HL-60/S4 treated with retinoic acid at 250 ng/mL for 4 days and 3 days (cell line): ENCODE data around the gene PAN2.

Experiments used
- in situ Hi-C: fragments of 300-500 bp; cut with MboI; formaldehyde crosslinking; loops from 2 replicates; pipeline ENCODE4 v1.7.0; 2022; ENCODE audit warnings: low sequenced_read_pairs

PAN2 gene, protein sequence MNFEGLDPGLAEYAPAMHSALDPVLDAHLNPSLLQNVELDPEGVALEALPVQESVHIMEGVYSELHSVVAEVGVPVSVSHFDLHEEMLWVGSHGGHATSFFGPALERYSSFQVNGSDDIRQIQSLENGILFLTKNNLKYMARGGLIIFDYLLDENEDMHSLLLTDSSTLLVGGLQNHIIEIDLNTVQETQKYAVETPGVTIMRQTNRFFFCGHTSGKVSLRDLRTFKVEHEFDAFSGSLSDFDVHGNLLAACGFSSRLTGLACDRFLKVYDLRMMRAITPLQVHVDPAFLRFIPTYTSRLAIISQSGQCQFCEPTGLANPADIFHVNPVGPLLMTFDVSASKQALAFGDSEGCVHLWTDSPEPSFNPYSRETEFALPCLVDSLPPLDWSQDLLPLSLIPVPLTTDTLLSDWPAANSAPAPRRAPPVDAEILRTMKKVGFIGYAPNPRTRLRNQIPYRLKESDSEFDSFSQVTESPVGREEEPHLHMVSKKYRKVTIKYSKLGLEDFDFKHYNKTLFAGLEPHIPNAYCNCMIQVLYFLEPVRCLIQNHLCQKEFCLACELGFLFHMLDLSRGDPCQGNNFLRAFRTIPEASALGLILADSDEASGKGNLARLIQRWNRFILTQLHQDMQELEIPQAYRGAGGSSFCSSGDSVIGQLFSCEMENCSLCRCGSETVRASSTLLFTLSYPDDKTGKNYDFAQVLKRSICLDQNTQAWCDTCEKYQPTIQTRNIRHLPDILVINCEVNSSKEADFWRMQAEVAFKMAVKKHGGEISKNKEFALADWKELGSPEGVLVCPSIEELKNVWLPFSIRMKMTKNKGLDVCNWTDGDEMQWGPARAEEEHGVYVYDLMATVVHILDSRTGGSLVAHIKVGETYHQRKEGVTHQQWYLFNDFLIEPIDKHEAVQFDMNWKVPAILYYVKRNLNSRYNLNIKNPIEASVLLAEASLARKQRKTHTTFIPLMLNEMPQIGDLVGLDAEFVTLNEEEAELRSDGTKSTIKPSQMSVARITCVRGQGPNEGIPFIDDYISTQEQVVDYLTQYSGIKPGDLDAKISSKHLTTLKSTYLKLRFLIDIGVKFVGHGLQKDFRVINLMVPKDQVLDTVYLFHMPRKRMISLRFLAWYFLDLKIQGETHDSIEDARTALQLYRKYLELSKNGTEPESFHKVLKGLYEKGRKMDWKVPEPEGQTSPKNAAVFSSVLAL

DNA sequence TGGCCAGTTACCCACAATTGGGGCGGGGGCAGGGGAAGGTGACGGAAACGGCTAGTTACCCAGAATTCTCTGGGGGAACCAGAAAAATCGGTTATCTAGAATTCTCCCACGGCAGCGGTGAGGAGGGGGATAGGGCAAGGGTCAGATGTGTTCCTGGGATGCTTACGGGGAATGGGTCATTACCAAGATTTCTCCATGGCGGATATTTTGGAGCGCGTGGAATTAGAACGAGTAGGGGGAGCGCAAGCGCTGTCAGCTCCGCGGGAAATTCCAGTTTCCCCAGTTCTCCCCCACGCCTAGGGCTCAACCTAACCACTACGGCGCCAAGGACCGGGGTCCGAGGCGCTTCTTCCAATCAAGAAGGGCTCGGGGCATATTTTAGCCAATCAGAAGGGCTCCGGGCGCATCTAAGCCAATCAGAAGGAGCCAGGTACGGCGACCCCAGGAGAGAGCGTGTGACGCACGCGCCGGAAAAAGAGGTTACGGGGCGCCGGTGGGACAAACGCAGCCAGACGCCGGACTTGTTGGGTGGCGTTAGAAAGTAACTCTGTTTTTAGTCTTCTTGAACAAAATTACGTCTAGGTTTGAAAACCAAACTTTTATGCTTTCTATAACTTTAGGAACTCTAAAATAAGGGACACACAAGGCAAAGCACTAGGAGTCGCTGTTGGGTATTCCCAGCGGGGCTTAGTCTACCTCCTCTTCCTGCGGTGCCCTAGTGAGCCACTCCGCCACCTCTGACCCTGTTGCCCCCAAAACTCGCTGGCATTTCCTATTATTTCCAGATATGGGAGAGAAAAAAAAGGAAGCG is at the start of gene PAN2:
PAN2 (minus strand) TSS at position 322 of the 811 bp plus-strand sequence. CDS start 906 bp downstream, outside the sequence.
- in situ Hi-C loops = no loop called here

DNA sequence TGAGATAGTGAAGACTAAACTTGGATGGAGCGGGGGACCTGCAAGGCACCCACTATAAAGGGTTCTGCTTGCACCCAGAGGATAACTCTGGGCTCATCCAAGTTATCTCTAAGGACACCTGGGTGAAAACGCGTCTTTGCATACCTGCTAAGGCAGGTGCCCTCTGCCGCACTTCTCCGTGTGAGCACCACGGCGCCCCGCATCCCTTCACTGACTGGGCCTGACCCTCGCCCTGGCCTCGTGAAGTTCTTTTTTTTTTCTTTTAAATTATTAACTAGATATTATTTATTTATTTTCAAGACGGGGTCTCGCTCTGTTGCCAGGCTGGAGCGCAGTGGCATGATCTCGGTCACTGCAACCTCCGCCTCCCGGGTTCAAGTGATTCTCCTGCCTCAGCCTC is 48.8 kb upstream of the PAN2 start:
- in situ Hi-C loops = no loop called here

DNA sequence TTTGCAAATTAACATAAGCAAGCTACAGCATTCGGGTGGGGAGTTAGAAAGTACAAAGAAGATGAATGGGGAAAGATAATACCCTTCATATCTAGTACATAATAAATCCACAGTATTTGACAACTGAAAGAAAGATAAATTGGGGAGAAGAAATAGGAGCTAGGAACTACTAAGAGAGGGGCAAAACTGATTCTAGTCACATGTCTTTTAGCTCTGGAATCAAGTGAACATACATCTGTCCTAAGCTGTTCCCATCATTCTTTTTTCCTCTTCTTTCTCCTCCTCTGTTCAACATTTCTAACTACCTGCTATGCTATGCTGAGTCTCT is 44.2 kb upstream of the PAN2 start:
- in situ Hi-C loops = no loop called here

DNA sequence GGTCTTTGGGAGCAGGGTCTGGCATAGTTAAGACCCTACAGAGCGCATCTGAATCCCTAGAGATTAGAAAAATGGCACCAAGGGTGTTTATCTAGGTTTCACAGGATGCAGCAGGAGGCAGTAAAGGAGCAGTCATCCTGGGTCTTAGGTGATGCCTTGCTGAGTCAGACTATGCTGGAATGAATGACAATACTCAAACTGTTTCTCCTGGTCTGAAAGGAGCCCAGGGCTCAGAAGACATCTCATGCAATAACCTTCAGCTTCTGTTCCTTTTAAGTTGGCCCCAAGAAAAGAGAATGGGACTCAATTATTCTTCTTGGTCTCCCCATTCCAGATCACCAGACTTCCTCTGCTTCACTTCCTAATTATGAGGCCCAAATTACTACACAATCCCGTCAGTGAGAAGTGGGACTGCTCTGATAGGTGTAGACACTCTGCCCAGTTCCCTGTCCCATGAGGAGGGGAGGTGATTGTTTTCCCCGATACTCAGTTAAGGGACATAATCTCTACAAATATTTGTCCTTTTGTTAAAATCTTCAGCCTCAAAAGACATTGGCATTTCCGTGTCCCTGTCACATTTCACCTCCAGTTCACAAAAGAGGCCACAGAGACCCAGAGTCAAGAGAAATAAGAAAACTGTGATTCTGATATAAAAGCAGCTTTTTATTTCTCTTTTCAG is 43.6 kb upstream of the PAN2 start:
- in situ Hi-C loops = no loop called here

DNA sequence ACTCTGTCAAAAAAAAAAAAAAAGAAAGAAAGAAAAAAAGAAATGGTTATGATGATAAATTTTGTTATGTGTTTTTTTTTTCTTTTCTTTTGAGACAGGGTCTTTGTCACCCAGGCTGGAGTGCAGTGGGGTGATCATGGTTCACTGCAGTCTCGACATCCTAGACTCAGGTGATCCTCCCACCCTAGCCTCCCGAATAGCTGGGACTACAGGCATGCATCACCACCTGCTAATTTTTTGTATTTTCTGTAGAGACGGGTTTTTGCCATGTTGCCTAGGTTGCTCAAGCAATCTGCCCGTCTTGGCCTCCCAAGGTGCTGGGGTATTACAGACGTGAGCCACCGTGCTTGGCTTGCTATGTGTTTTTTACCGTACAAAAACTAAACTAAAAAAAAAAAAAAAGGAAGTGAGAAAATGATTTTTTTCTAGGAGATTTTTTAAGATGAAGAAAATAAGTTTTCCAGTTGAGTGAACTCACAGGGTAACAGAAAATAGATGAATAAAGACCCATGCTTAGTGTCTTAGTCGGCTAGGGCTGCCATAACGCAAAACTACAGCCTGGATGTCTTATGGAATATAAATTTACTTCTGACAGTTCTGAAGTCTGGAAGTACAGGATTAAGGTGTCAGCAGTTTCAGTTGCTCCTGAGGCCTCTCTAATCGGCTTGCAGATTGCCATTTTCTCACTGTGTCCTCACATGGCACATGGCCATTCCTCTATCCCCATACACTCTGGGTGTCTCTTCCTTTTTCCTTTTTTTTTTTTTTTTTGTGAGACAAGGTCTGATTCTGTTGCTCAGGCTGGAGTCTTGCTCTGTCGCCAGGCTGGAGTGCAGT is 42.0 kb upstream of the PAN2 start:
- in situ Hi-C loops = no loop called here

DNA sequence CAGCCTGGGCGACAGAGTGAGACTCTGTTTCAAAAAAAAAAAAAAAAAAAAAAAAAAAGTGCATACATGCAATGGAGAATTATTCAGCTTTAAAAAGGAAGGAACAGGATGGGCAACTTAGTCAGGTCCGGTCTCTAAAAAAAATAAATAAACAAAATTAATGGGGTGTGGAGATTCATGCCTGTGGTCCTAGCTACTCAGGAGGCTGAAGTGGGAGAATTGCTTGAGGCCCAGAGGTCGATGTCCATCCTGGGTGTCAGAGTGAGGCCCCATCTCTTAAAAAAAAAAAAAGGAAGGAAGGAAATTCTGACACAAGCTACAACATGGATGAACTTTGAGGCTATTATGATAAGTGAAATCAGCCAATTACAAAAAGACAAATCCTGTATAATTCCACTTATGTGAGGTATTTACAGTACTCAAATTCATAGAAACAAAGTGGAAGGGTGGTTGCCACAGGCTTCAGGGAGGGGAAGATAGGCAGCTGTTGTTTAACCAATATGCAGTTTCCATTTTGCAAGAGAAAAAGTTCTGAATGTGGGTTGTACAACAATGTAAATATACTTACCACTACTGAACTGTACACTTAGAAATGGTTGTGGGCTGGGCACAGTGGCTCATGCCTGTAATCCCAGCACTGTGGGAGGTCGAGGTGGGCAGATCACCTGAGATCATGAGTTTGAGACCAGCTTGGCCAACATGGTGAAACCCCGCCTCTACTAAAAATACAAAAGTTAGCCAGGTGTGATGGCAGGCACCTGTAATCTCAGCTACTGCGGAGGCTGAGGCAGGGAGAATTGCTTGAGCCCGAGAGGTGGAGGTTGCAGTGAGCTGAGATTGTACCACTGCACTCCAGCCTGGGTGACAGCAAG is 41.2 kb upstream of the PAN2 start:
- in situ Hi-C loops = no loop called here

DNA sequence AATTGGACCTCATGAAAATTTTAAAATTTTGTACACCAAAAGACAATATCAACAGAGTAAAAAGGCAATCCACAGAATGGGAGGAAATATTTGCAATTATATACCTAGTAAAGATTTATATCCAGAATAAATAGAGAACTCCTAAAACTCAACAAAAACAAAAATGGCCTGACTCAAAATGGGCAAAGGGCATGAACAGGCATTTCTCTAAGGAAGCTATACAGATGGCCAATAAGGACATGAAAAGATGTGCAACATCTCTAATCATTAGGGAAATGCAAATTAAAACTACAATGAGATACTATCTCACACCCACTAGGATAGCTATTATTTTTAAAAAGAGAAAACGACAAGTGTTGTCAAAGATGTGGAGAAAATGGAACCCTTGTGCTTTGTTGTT is 39.7 kb upstream of the PAN2 start:
- in situ Hi-C loops = no loop called here

DNA sequence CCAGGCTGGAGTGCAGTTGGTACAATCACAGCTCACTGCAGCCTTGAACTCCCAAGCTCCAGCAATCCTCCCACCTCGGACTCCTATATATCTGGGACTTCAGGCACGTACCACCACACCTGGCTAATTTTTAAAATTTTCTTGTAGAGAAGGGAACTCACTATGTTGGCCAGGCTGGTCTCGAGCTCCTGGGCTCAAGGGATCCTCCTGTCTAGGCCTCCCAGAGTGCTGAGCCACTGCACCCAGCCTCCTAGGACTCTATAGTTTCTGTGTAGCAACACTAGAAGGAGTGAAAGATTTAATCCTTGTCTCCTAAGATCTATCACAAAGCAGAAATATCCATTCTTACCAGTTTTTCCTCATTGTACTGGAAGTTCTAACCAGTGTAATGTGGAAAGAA is 33.1 kb upstream of the PAN2 start:
- in situ Hi-C loops = no loop called here

DNA sequence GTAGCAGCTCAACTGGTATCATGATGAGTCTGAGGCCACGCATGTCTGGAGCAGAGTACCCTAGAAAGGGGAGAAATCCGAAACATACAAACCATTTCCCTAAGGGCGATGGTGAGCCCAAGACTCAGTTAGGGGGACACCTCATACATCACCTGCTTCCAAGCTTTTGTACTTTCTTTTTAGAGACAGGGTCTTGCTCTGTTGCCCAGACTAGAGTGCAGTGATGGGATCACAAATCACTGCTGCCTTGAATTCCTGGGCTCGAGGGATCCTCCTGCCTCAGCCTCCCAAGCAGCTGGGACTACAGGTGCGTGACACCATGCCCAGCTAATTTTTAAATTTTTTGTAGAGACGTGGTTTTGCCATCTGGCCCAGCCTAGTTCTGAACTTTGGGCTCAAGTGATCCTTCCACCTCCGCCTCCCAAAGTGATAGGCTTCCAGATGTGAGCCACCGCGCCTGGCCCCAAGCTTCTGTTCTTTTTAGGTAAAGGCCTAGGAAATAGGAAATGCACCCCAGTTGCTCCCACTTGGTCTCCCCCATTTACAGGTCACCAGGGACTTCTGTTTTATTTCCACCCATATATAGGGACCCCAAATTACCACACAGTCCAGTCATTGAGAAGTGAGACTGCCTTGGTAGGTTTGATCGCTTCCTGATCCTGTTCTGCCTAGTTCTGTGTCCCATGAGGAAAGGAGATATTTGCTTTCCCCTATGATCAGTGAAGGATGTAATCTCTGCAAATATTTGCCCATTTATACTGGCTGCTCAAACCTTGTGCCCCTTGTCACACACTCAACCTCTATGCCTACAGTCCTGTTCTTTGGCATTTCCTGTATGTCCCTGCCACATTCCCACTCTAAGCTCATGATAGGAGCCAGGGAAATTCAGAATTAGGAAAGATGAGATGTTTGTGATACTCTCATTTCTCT is 28.6 kb upstream of the PAN2 start, which contains the start of gene APOF:
APOF (minus strand) TSS at position 728 of the 930 bp plus-strand sequence; CDS start at position 616, 112 bp downstream.
- in situ Hi-C loops = no loop called here

DNA sequence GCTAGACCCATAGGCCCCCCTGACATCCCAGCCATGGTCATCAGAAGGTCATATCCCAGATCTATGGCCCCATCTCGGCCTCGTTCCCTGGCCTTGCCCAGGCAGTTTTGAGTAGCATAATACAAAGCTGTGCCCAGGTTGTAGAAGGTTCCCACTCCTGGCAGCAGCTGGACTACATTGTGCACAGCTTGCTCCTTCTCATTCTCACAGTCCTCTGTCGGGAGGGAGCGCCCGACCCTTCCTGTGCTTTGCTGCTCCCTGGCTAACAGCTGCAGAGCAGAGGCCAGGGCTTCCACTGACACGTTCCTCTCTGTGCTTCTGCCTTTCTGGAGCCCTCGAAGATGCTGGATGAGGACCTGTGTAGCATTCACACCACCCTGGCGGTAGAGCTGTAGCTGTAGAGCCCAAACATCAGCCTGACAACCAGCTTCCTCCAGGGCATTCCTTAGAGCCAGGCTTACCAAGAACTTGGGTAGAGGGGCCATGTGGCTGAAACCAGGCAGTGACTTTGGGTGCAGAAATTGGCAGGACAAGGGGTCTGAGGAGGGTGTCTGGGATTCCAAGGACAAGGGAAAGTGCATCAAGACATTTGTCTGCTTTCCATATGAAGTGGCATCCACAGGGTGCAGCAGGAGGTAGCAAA is 27.8 kb upstream of the PAN2 start:
- in situ Hi-C loops = no loop called here

DNA sequence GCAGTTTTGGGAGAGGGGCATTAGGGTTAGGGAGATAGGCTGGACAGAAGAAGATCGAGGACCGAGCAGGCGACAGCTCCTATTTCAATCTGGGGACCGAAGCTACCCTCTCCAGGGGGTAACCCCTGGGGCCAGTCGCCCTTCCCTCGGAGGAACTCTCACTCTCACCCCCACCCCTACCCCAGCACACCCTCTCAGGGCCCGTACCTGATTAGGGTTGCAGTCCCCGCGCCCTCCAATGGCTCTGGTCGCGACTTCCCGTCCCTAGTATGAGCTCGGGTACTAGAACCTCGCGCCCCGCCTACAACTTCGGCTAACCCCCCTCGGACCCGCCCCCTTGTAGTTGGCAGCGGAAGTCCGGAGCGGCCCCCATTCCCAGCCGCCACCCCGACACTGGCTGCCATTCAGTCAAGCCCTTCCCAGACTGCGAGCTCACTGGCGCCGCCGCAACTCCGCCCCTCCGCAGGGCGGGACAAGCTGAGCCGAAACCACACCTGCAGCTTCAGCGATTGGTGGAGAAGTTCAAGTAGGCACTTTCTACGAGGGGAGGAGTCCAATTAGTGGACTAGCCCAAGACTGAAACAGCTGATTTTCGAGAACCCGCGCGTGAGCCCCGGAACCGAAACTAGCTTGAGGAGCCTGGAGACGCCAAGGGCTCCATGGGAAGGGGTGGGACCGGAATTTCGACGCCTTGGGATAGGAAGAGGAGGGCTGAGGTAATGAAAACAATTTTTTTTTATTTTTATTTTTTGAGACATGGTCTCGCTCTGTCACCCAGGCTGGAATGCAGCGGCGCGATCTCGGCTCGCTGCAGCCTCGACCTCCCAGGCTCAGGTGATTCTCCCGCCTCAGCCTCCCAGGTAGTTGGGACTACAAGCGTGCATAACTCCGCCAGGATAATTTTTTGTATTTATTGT is 26.3 kb upstream of the PAN2 start, which contains the start of gene STAT2:
STAT2 (minus strand) TSS at position 257 of the 917 bp plus-strand sequence. CDS start 3,536 bp downstream, outside the sequence.
- in situ Hi-C loops = no loop called here

DNA sequence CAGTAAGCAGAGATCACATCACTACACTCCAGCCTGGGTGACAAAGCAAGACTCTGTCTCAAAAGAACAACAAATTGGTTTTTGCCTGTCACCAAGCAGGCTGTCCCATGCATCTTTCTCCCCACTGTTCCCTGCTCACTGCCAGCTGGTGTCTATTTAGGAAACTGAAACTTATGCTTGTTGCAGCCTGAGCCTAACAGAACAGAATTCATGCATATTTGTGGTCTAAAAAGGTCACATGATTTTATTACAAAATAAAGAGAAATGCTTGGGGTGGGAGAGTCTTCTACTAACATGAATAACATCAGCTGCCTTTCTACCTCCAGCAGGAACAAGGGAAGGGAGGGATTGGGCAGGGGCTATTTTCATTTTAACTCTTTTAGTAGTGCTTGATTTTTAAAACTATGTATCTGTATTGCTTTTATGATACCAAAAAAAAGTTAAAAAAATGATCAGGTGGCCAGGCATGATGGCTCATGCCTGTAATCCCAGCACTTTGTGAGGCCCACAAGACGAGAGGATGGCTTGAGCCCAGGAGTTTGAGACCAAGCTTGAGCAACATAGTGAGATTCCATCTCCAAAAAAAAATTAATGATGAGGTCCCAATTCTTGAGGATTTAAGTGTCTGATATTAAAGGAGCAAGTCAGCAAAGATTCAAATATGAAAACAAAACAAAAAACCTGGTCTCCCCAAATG is 25.2 kb upstream of the PAN2 start:
- in situ Hi-C loops = no loop called here

DNA sequence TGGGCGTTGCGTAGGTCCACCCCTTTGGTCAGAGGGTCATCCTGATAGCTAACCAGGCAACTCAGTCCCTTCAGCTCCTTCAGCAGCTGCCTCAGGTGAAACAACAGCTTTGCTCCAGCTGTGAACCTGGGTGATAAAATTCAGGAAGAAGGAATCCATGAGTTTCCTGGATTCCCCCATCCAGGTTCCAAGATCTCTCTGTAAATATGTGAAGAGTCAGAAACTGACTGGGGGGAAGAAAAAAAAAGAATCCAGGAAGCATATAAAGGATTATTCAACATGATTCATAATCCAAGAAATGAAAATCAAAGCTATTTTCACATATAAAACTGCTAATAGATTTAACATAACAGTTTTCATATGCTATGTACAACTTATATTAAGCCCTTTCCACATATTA is 17.5 kb upstream of the PAN2 start:
- in situ Hi-C loops = no loop called here

DNA sequence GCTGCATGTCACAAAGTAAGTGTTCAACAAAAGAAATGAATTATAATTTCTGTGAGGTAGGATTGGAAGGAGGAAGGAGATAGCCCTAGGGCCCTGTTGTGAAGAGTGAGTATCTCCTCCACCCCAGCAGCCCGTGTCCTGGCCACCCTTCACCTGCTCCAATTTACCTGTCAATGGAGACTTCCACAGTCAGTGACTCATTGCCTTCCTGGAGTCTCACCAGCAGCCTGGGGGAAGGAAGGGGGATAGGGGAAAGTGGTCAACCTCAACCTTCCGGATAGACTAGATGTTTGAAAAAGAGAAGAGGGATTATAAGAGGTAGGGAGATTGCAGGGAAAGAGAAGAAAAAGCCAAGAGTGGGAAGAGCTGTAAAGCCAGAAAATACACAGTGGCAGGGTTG is 16.9 kb upstream of the PAN2 start:
- in situ Hi-C loops = no loop called here

DNA sequence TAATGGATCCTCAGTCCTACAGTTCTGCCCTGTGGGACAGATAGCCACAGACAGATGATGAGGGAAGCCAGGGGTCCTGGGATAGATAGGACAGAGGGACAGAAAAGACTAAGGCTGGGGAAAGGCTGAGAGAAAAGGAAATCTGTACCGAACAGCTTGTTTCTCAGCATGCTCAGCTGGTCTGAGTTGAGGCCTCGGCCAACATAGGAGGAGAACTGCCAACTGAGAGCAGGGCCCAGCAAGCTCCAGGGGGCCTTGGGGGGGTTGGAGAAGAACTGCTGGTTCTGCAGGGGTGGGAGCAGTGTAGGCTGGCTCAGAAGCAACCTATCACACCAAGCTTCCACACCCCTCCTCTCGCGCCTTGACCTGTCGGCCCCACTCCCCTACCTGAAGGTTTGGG is 15.0 kb upstream of the PAN2 start:
- in situ Hi-C loops = no loop called here
